SHP77 treated with DMSO at 0.1 percent for 48 hours (cell line): ENCODE data around the gene PLG.
"Not testable (repeated sequence)": the region's sequence is repeated elsewhere in the genome, so short reads cannot be mapped to it uniquely, and the experiment has no call there.

ENCODE experiments used
- DNase-seq: peaks from one replicate; lab custom pipeline; 2025; lab: John Stamatoyannopoulos, UW

Gene PLG

GRCh38 chr6:160775792-160776580 is 73.9 kb downstream of the PLG start:
- no peak for DNase-seq

DNA sequence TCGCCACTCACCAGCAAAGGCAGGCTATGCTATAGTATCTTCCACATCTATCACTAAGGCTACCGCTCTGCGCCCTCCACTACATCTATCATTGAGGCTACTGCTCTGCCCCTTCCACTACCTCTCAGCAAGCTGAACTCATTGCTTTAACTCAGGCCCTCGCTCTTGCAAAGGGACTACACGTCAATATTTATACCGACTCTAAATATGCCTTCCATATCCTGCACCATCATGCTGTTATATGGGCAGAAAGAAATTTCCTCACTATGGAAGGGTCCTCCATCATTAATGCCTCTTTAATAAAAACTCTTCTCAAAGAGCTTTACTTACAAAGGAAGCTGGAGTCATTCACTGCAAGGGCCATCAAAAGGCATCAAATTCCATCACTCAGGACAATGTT is 77.1 kb downstream of the PLG start:
- not testable (repeated sequence) for DNase-seq

DNA sequence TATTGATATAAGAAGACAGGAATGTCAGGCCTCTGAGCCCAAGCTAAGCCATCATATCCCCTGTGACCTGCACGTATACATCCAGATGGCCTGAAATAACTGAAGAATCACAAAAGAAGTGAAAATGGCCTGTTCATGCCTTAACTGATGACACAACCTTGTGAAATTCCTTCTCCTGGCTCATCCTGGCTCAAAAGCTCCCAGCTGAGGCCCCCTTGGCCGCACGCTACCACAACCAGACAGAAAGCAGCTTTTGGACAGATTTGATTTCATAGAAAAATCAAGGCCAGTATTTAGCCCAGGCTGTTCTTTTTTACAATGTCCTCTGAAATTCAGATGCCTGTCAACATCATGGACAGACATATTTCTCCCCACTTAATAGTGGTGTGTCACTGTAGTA is 78.6 kb downstream of the PLG start:
- not testable (repeated sequence) for DNase-seq

GRCh38 chr6:160781298-160781697 is 79.3 kb downstream of the PLG start:
- DNase-seq, result no peak

GRCh38 chr6:160782228-160782627 is 80.2 kb downstream of the PLG start:
- DNase-seq, result no peak

- DNase-seq, result no peak
Observed at GRCh38 chr6:160783741-160784140, 81.7 kb downstream of the PLG start.

DNA sequence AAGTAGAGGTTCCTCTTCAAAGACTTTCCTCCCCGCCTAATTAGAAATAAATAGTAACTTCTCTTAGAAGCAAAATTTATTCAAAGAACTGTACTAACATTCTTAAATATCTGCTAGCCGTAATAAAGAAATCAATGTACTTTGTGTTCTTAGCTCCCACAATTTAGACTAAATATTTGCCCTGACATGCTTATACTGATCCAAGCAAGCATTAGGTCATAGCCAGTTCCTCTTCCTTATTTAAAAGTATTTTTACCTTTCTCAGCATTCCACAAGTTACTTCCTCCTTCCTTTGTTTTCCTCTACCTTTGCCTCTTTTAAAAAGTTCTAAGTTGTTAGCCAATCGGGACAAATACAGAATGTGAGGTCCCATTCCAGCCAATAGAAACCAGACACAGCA is 86.1 kb downstream of the PLG start:
- not testable (repeated sequence) for DNase-seq

DNA sequence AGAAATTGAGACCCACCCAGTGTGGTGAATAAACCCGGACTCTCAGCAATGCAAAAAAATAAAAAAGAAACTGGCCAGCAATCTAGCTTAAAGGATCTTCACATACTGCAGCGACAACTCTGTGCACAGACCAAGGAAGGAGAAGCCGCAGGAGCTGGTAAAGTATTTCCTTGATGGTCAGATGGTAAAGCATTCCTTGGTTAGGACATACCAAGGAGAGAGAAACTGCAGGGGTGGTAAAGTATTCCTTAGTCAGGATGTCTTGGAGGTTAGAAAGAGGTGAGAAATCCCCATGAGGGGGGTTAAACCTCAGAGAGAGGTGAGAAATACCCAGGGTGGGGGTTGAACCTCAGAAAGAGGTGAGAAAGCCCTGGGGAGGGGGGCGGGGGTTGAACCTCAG is 86.8 kb downstream of the PLG start:
- DNase-seq, result no peak

DNA sequence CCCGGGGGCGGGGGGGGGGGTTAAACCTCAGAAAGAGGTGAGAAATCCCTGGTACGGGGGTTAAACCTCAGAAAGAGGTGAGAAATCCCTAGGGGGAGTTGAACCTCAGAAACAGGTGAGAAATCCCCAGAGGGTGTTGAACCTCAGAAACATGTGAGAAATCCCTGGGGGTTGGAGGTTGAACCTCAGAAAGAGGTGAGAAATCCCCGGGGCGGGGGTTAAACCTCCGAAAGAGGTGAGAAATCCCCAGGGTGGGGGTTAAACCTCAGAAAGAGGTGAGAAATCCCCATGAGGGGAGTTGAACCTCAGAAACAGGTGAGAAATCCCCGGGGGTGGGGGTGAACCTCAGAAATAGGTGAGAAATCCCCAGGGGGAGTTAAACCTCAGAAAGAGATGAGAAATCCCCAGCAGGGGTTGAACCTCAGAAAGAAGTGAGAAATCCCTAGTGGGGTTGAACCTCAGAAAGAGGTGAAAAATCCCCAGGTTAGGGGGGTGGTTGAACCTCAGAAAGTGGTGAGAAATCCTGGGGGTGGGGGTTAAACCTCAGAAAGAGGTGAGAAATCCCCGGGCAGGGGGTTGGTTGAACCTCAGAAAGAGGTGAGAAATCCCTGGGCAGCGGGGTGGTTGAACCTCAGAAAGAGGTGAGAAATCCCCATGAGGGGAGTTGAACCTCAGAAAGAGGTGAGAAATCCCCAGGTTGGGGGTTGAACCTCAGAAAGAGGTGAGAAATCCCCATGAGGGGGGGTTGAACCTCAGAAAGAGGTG is 87.4 kb downstream of the PLG start:
- no peak for DNase-seq

DNA sequence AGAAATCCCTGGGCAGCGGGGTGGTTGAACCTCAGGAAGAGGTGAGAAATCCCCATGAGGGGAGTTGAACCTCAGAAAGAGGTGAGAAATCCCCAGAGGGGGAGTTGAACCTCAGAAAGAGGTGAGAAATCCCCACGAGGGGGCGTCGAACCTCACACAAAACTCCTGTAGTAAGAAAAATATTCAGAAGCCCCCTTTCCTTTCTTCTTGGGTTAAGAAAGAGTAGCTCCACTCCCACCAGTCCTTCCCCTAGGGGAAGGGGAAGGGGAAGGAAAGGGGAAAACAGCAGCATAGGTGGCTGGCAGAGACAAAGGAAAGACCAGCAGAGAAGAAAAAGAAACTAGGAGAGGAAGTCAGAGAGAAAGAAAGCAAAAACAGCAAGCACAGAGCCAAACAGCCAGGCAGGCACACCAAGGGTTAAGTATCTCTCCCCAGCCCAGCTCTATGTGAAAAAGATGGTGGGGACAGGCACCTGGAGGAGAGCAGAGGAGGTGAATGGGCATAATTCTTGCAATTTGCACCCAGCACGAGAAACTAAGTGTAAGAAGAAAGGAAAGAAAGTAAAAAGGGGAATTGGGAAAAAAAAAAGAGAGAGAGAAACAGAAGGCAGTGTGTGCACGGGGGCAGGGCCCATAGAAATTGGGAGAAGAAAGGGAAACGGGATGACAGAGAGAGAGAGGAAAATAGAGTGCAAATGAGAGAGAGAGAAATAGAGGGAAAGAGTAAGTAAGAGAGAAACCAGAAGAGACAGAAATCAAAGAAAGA is 88.2 kb downstream of the PLG start:
- no peak for DNase-seq

DNA sequence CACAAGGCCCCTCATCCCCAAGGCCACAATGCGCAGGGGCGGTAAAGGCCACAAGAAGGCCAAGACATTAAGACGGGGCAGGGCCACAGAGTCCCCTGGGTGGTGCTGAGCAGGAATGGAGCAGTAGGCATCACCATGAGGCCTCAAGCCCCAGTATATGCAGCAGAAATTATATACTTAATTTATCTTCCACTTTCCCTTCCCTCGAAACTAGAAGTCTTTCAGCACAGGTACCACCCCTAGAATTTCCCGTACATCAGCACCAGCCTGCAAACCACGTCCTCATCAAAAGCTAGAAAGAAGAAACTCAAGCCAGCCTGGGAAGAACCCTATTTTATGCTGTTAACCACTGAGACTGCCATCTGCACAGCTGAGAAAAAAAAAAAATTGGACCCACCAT is 89.4 kb downstream of the PLG start:
- no peak for DNase-seq

GRCh38 chr6:160791981-160792418 is 90.0 kb downstream of the PLG start:
- DNase-seq, result no peak

- no peak for DNase-seq
Observed at GRCh38 chr6:160792708-160793107, 90.7 kb downstream of the PLG start.

- no peak for DNase-seq
Observed at GRCh38 chr6:160793652-160794051, 91.6 kb downstream of the PLG start.

DNA sequence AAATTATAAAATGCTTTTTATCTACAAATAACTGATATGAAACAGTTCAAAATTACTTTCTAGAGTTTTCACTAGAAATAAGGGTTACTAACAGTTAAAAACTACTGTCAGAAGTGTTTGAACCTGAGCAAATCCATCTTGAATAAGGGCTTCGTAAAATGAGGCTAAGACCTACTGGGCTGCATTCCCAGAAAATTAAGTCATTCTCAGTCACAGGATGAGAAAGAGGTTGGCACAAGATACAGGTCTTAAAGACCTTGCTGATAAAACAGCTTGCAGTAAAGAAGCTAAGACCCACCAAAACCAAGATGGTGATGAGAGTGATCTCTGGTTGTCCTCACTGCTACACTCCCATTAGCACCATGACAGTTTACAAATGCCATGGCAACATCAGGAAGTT is 93.7 kb downstream of the PLG start:
- no peak for DNase-seq

DNA sequence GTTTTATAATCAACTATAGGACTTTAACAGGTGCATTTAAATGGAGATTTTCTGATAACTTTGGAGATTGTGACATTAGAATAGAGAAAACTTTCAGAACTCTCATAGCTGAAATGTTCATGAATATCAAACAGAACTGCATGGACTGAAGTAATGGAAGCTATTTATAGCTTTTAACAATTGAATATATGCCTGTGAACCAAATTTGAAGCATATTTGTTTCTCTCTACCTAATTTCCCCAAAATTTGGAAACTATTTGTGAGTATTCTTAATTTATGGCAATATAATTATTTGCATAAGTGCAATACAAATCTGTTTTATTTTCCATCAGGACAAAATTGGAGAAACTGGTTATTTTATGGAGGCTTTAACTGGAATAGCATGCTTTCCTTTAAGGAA is 96.6 kb downstream of the PLG start:
- no peak for DNase-seq

GRCh38 chr6:160799801-160800506 is 97.9 kb downstream of the PLG start:
- DNase-seq, result no peak

DNA sequence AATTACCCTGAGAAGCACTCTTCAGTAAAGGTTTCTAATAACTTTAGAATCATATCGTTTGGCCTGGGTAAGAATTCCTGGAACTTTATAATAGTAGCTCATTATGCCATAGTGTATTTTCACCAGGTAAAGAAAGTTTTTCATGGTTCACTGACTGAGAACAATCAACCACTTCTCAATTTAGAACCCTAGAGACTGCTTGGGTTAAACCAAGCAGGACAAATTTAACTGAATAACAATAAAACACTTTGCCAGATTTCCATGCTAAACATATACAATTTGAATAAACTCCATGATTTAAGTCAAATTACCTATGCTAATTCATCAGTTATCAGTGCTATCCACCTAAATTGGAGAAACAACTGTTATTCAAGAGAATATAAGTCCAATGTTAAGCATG is 99.4 kb downstream of the PLG start:
- no peak for DNase-seq

- DNase-seq, result not testable (repeated sequence)
Observed at GRCh38 chr6:160802049-160802448, 100.0 kb downstream of the PLG start.
